Neural cell (in vitro differentiated cells): ENCODE results near the gene SH3GL2.

Experiments used
- CTCF ChIP-seq: fragments of 450-650 bp; IDR thresholded peaks from 2 replicates; pipeline ENCODE4 v1.5.1; 2014; ENCODE audit warnings: antibody characterized with exemption, mild to moderate bottlenecking, moderate library complexity; ENCODE audit not compliant: poor library complexity, severe bottlenecking
- POLR2AphosphoS5 ChIP-seq: IDR thresholded peaks from 2 replicates; pipeline ENCODE4 v1.6.1; 2012
- RAD21 ChIP-seq: fragments of 450-650 bp; conservative IDR thresholded peaks from 2 replicates; pipeline ENCODE4 v1.6.1; 2014; ENCODE audit warnings: antibody characterized with exemption, mild to moderate bottlenecking, moderate library complexity

GRCh38 chr9:17734674-17735073 lies 155.8 kb downstream of the SH3GL2 start:
- no peak for TF ChIP-seq CTCF
- no peak for TF ChIP-seq POLR2AphosphoS5
- no peak for TF ChIP-seq RAD21
